Activated naive CD4-positive, alpha-beta T cell treated with anti-CD3 and anti-CD28 coated beads for 36 hours (primary cell): ENCODE data around the gene MICOS13. TPM values are rescaled to one million over a fixed set of nuclear protein-coding genes. Genes with fewer than 3 reads are reported as not detected.

Experiments used
- CTCF ChIA-PET: fragments of 350-600 bp; sonication (Branson Sonifier 250); formaldehyde crosslinking; loops from one replicate; lab custom pipeline; 2021; ENCODE audit warnings: antibody characterized with exemption; lab: Charles Lee
- DNase-seq: peaks from one replicate; pipeline ENCODE4 v3.0.0-alpha.2; 2020
- H3K27ac Mint-ChIP-seq: one replicate; pipeline ENCODE4 v1.8.0; 2021; ENCODE audit warnings: mild to moderate bottlenecking, mixed read lengths
- H3K27me3 Mint-ChIP-seq: one replicate; pipeline ENCODE4 v1.8.0; 2021; ENCODE audit warnings: low read depth, mixed read lengths
- H3K36me3 Mint-ChIP-seq: one replicate; pipeline ENCODE4 v1.8.0; 2021; ENCODE audit warnings: low read depth, mixed read lengths
- H3K4me1 Mint-ChIP-seq: one replicate; pipeline ENCODE4 v1.8.0; 2021; ENCODE audit warnings: low read depth, mixed read lengths
- H3K4me3 Mint-ChIP-seq: one replicate; pipeline ENCODE4 v1.8.0; 2021; ENCODE audit warnings: mild to moderate bottlenecking, moderate library complexity, mixed read lengths
- H3K9me3 Mint-ChIP-seq: one replicate; pipeline ENCODE4 v1.8.0; 2021; ENCODE audit warnings: mixed read lengths
- intact Hi-C: fragments of 100-400 bp; cut with micrococcal nuclease; formaldehyde crosslinking; loops from one replicate; pipeline ENCODE4 v1.15.1; 2023
- total RNA-seq, 2 experiments: library from RNA; stranded (reverse); gene quantifications; one replicate each; pipeline ENCODE4 v1.2.3, GENCODE V29; 2021

MICOS13 gene
- total RNA-seq, 2 experiments from 2014 or later = 43.3 to 44.8 TPM

- peak overlapping the region; percentile 91 for H3K27ac Mint-ChIP-seq
- CTCF ChIA-PET = no interaction called here
- peaks cover 6% of the 10 kb centered on the region for H3K36me3 Mint-ChIP-seq
- H3K27me3 Mint-ChIP-seq = no peaks in the 10 kb centered on the region
- peaks cover 20% of the 10 kb centered on the region for H3K4me1 Mint-ChIP-seq
- H3K4me3 Mint-ChIP-seq = peak overlapping the region; percentile 98
- DNase-seq = no peak
- intact Hi-C loops = loop anchor here (1.0 to 2.0 kb wide), 7 partner anchors 10 to 956 kb away; partner anchors contain the start of genes CATSPERD, LONP1, RPL36 and SAFB
- H3K9me3 Mint-ChIP-seq = no peaks in the 10 kb centered on the region
These were observed 256 bp downstream of the MICOS13 start for GRCh38 chr19:5680084-5680436.

GRCh38 chr19:5679289-5680083, 830 bp downstream of the MICOS13 start:
- CTCF ChIA-PET = no interaction called here
- peaks cover 20% of the 10 kb centered on the region for H3K4me1 Mint-ChIP-seq
- H3K27ac Mint-ChIP-seq = peak overlapping the region; percentile 91
- H3K36me3 Mint-ChIP-seq = peaks cover 6% of the 10 kb centered on the region
- intact Hi-C loops = loop anchor here (1.0 to 2.0 kb wide), 7 partner anchors 11 to 955 kb away; partner anchors contain the start of genes CATSPERD, LONP1, RPL36 and SAFB
- H3K27me3 Mint-ChIP-seq = no peaks in the 10 kb centered on the region
- no peaks in the 10 kb centered on the region for H3K9me3 Mint-ChIP-seq
- H3K4me3 Mint-ChIP-seq = peak overlapping the region; percentile 98
- DNase-seq = no peak

- no peak for DNase-seq
- H3K4me1 Mint-ChIP-seq = peaks cover 20% of the 10 kb centered on the region
- CTCF ChIA-PET = no interaction called here
- no peaks in the 10 kb centered on the region for H3K9me3 Mint-ChIP-seq
- no peaks in the 10 kb centered on the region for H3K27me3 Mint-ChIP-seq
- peaks cover 10% of the 10 kb centered on the region for H3K36me3 Mint-ChIP-seq
- no peak overlapping the region for H3K4me3 Mint-ChIP-seq
- H3K27ac Mint-ChIP-seq = no peak overlapping the region
- intact Hi-C loops = no loop called here
These were observed 2.1 kb downstream of the MICOS13 start for GRCh38 chr19:5678071-5678718.

GRCh38 chr19:5677580-5677979, 2.7 kb downstream of the MICOS13 start:
- CTCF ChIA-PET = no interaction called here
- no peaks in the 10 kb centered on the region for H3K27me3 Mint-ChIP-seq
- H3K4me1 Mint-ChIP-seq = peaks cover 20% of the 10 kb centered on the region
- H3K9me3 Mint-ChIP-seq = no peaks in the 10 kb centered on the region
- peaks cover 10% of the 10 kb centered on the region for H3K36me3 Mint-ChIP-seq
- no peak overlapping the region for H3K4me3 Mint-ChIP-seq
- H3K27ac Mint-ChIP-seq = no peak overlapping the region
- intact Hi-C loops = no loop called here
- no peak for DNase-seq

GRCh38 chr19:5677136-5677535, 3.2 kb downstream of the MICOS13 start:
- H3K27me3 Mint-ChIP-seq = no peaks in the 10 kb centered on the region

GRCh38 chr19:5676772-5677105, 3.6 kb downstream of the MICOS13 start:
- no peak overlapping the region for H3K4me3 Mint-ChIP-seq
- CTCF ChIA-PET = no interaction called here

More at GRCh38 chr19:5677136-5677535, 3.2 kb downstream of the MICOS13 start:
- H3K4me3 Mint-ChIP-seq = no peak overlapping the region
- no peak for DNase-seq
- no peaks in the 10 kb centered on the region for H3K9me3 Mint-ChIP-seq
- H3K4me1 Mint-ChIP-seq = peaks cover 19% of the 10 kb centered on the region
- no peak overlapping the region for H3K27ac Mint-ChIP-seq
- intact Hi-C loops = no loop called here
- peaks cover 10% of the 10 kb centered on the region for H3K36me3 Mint-ChIP-seq
- CTCF ChIA-PET = no interaction called here

GRCh38 chr19:5676105-5676771, 4.1 kb downstream of the MICOS13 start:
- CTCF ChIA-PET = no interaction called here
- no peaks in the 10 kb centered on the region for H3K9me3 Mint-ChIP-seq
- no peak overlapping the region for H3K27ac Mint-ChIP-seq

More at GRCh38 chr19:5676772-5677105, 3.6 kb downstream of the MICOS13 start:
- intact Hi-C loops = no loop called here
- Mint-ChIP-seq H3K27ac (no peak overlapping the region), H3K36me3 (peaks cover 11% of the 10 kb centered on the region), H3K27me3 (no peaks in the 10 kb centered on the region), H3K9me3 (no peaks in the 10 kb centered on the region), H3K4me1 (peaks cover 15% of the 10 kb centered on the region)
- DNase-seq = no peak

GRCh38 chr19:5674714-5675113, 5.6 kb downstream of the MICOS13 start:
- CTCF ChIA-PET = interaction anchor here (1.1 kb wide), 1 partner anchor 15 kb away, joined by 3 read pairs; no protein-coding TSS in a partner anchor
- no peak overlapping the region for H3K27ac Mint-ChIP-seq

More at GRCh38 chr19:5676105-5676771, 4.1 kb downstream of the MICOS13 start:
- DNase-seq = no peak
- Mint-ChIP-seq H3K27me3 (no peaks in the 10 kb centered on the region), H3K4me1 (peaks cover 10% of the 10 kb centered on the region), H3K4me3 (no peak overlapping the region), H3K36me3 (peaks cover 12% of the 10 kb centered on the region)
- intact Hi-C loops = no loop called here

GRCh38 chr19:5673752-5674151, 6.6 kb downstream of the MICOS13 start:
- no peaks in the 10 kb centered on the region for H3K27me3 Mint-ChIP-seq
- H3K4me1 Mint-ChIP-seq = no peaks in the 10 kb centered on the region
- H3K27ac Mint-ChIP-seq = no peak overlapping the region
- CTCF ChIA-PET = no interaction called here
- no peak overlapping the region for H3K4me3 Mint-ChIP-seq
- peaks cover 17% of the 10 kb centered on the region for H3K36me3 Mint-ChIP-seq
- H3K9me3 Mint-ChIP-seq = no peaks in the 10 kb centered on the region
- DNase-seq = no peak
- intact Hi-C loops = no loop called here

More at GRCh38 chr19:5674714-5675113, 5.6 kb downstream of the MICOS13 start:
- Mint-ChIP-seq H3K36me3 (peaks cover 15% of the 10 kb centered on the region), H3K4me3 (no peak overlapping the region), H3K9me3 (no peaks in the 10 kb centered on the region), H3K4me1 (peaks cover 7% of the 10 kb centered on the region), H3K27me3 (no peaks in the 10 kb centered on the region)
- no peak for DNase-seq
- intact Hi-C loops = no loop called here

- peaks cover 19% of the 10 kb centered on the region for H3K36me3 Mint-ChIP-seq
These were observed 7.4 kb downstream of the MICOS13 start for GRCh38 chr19:5672708-5673459.

GRCh38 chr19:5671600-5671999, 8.7 kb downstream of the MICOS13 start:
- H3K9me3 Mint-ChIP-seq = no peaks in the 10 kb centered on the region
- H3K36me3 Mint-ChIP-seq = peaks cover 21% of the 10 kb centered on the region
- no peak overlapping the region for H3K4me3 Mint-ChIP-seq
- H3K4me1 Mint-ChIP-seq = no peaks in the 10 kb centered on the region
- no peaks in the 10 kb centered on the region for H3K27me3 Mint-ChIP-seq
- DNase-seq = no peak
- CTCF ChIA-PET = interaction anchor here (1.1 kb wide), 1 partner anchor 16 kb away, joined by 3 read pairs; no protein-coding TSS in a partner anchor
- intact Hi-C loops = no loop called here
- no peak overlapping the region for H3K27ac Mint-ChIP-seq

More at GRCh38 chr19:5672708-5673459, 7.4 kb downstream of the MICOS13 start:
- Mint-ChIP-seq H3K27me3 (no peaks in the 10 kb centered on the region), H3K27ac (no peak overlapping the region), H3K9me3 (no peaks in the 10 kb centered on the region), H3K4me1 (no peaks in the 10 kb centered on the region), H3K4me3 (no peak overlapping the region)
- CTCF ChIA-PET = no interaction called here
- intact Hi-C loops = no loop called here
- DNase-seq = no peak

- Mint-ChIP-seq H3K9me3 (no peaks in the 10 kb centered on the region), H3K27me3 (no peaks in the 10 kb centered on the region), H3K4me3 (no peak overlapping the region), H3K4me1 (no peaks in the 10 kb centered on the region), H3K27ac (no peak overlapping the region), H3K36me3 (peaks cover 43% of the 10 kb centered on the region)
- CTCF ChIA-PET = interaction anchor here (1.2 kb wide), 1 partner anchor 20 kb away, joined by 4 read pairs; no protein-coding TSS in a partner anchor
- no peak for DNase-seq
- intact Hi-C loops = no loop called here
These were observed 11.1 kb downstream of the MICOS13 start for GRCh38 chr19:5669212-5669611.
